Dermis lymphatic vessel endothelial cell (primary cell): ENCODE measurements around the gene ARHGDIG. TPM values are rescaled to one million over a fixed set of nuclear protein-coding genes. Genes with fewer than 3 reads are reported as not detected.

Experiments used
- total RNA-seq: library from RNA; depleted of rRNA; stranded (reverse); fragments of >200 nt; gene quantifications from 2 replicates; pipeline ENCODE4 v1.2.1, GENCODE V29; 2014

ARHGDIG gene
- total RNA-seq, result not detected in 2 replicates

GRCh38 chr16:280552-280951, at the start of gene ARHGDIG:
TSS of gene ARHGDIG (plus strand) at chr16:280591. CDS start at chr16:280681, 90 bp downstream.

GRCh38 chr16:234468-235305, 45.7 kb upstream of the ARHGDIG start, which contains the start of gene FAM234A:
TSS of gene FAM234A (plus strand) at chr16:234821. CDS start at chr16:254414, 19,593 bp downstream.

DNA sequence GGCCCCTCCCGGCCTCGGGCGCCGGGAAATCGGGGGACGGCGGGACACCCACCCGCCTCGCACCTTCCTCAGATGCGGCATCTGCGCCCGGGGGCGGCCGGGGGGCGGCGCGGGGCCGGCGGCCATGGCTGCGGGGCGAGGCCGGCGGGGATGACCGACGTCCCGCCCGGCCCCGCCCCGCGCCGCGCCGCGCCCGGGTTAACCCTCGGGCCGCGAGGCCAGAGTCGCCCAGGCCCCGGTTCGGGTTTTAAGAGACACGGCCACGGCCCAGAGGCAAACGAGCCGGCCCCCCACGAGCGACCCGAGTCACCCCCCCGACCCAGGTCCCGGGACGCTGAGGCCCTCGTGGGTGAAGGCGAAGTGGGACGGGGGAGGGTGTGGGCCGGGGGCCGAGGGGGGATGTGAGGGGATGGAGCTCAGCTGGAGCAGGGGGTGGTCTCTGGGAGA, 4.6 kb upstream of the ARHGDIG start, which contains the start of gene RGS11:
Gene RGS11 (minus strand): TSS at position 159 of the 447 bp plus-strand sequence. CDS start 33 bp downstream, at position 126.

DNA sequence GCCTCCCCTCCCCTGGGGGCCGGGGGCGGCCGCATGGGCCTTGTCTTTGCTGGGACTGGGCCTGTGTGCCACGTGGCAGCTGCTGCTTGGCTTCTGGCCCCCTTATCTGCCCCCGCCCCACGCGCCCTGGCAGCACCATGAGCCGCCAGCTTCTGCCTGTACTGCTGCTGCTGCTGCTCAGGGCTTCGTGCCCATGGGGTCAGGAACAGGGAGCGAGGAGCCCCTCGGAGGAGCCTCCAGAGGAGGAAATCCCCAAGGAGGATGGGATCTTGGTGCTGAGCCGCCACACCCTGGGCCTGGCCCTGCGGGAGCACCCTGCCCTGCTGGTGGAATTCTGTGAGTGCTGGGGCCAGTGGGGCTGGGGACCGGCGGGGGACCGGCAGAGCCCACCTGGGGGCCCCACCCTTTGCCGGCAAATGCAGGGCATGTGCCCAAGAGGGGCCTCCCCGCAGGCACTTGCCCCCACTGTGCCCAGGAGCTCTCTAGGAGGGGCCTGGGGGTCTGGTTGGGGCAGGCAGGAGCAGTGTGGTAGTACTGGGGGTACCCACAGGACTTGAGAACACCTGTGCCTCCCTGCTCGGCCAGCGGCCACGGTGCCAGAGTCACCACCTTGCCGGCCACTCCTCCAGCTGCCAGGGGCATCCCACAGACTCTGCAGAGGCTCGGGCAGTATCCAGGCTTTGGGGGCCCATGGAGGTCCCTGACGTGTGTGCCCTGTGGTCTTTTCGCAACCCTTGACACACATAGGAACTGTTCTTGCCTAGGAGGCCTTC, 2.8 kb downstream of the ARHGDIG start, which contains the start of gene PDIA2:
Gene PDIA2 (plus strand): TSS at position 132 of the 773 bp plus-strand sequence. CDS start 6 bp downstream, at position 138.

Other genes with a start within 250 kb of the ARHGDIG start
- 4.0 and 4.8 TPM in 2 replicates for gene POLR3K, start 227.0 kb upstream of the ARHGDIG start, total RNA-seq
- 14.0 and 17.5 TPM in 2 replicates for gene SNRNP25, start 226.8 kb upstream of the ARHGDIG start, total RNA-seq
- 9.8 and 17.0 TPM in 2 replicates for gene RHBDF1, start 208.0 kb upstream of the ARHGDIG start, total RNA-seq
- gene MPG, start 202.4 kb upstream of the ARHGDIG start, total RNA-seq, result 181 and 206 TPM in 2 replicates
- 2.8 and 4.0 TPM in 2 replicates for gene NPRL3, start 141.9 kb upstream of the ARHGDIG start, total RNA-seq
- not detected in 2 replicates for gene HBZ, start 127.9 kb upstream of the ARHGDIG start, total RNA-seq
- gene HBM, start 114.6 kb upstream of the ARHGDIG start, total RNA-seq, result not detected in 2 replicates
- gene HBA2, start 107.7 kb upstream of the ARHGDIG start, total RNA-seq, result not detected in 2 replicates
- gene HBA1, start 103.9 kb upstream of the ARHGDIG start, total RNA-seq, result not detected in 2 replicates
- gene HBQ1, start 100.1 kb upstream of the ARHGDIG start, total RNA-seq, result 0.17 and 0.33 TPM in 2 replicates
- gene LUC7L, start 51.1 kb upstream of the ARHGDIG start, total RNA-seq, result 21.2 and 36.2 TPM in 2 replicates
- gene FAM234A, start 45.8 kb upstream of the ARHGDIG start, total RNA-seq, result 35.3 and 41.0 TPM in 2 replicates
- under 0.01 and 0.33 TPM in 2 replicates for gene RGS11, start 4.6 kb upstream of the ARHGDIG start, total RNA-seq
- 0.09 and 0.11 TPM in 2 replicates for gene PDIA2, start 2.6 kb downstream of the ARHGDIG start, total RNA-seq
- gene AXIN1, start 72.1 kb downstream of the ARHGDIG start, total RNA-seq, result 16.1 and 18.0 TPM in 2 replicates
- gene MRPL28, start 89.9 kb downstream of the ARHGDIG start, total RNA-seq, result 55.8 and 65.9 TPM in 2 replicates
- 62.1 and 67.1 TPM in 2 replicates for gene PGAP6, start 101.4 kb downstream of the ARHGDIG start, total RNA-seq
- 31.6 and 32.1 TPM in 2 replicates for gene NME4, start 116.6 kb downstream of the ARHGDIG start, total RNA-seq
- gene DECR2, start 121.3 kb downstream of the ARHGDIG start, total RNA-seq, result 10.2 and 13.8 TPM in 2 replicates
- 27.5 and 38.9 TPM in 2 replicates for gene RAB11FIP3, start 145.1 kb downstream of the ARHGDIG start, total RNA-seq
- 18.3 and 25.2 TPM in 2 replicates for gene CAPN15, start 247.1 kb downstream of the ARHGDIG start, total RNA-seq